NOMO-1 treated with dmso at 0.1 percent for 144 hours (cell line): ENCODE data around the gene RBM4.
"Not testable (repeated sequence)": the region's sequence is repeated elsewhere in the genome, so short reads cannot be mapped to it uniquely, and the experiment has no call there.

Source experiments
- DNase-seq: peaks from one replicate; lab custom pipeline; 2025; ENCODE audit not compliant: unreplicated experiment; lab: John Stamatoyannopoulos, UW

RBM4 gene

DNA sequence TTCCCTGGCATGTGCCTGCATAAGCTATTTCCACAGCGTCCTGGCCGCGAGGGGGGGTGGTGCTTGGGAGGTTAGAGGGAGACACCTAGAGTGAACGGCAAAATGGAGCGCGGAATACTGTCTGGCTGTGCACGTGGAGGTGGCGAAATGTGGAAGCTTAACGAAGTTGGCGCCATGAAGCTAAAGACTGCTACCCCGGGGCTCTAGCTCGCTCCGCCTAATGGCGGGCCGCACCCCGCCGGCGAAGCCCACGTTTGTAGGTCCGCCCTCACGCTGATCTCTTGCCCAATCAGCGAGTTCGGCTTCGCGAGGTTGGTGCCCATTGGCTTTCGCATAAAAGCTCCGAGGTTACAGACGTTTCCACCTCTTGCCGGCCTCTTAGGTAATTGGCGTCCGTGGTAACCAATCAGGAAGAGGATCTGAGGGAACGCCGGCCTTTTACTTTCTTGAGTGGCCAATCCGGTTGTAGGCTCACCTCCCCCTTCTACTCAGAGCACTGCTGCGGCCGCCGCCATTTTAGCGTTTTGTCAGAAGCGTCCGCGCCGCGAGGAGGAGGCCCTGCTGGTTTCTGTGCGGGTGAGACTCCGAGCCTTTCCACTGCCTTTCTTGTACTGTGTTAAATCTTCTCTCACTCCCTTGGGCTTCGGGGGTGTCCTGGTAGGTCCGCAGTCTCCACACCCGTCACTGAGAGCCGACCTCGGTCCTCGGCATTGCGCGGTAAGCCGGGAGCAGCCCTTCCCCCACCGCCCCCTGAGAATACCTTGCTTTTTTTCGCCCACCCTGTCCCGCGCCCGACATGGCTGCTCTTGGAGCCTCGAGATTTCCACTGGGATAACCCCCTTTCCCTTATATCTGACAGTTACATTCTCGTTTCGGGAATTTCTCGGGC lies at the start of gene RBM4:
TSS of gene RBM4 (plus strand) at position 527 of the 889 bp plus-strand sequence. CDS start 1,009 bp downstream, outside the sequence.
- DNase-seq = peak; percentile 99

GRCh38 chr11:66589315-66589714 lies 49.2 kb upstream of the RBM4 start:
- DNase-seq = not testable (repeated sequence)

GRCh38 chr11:66589996-66590675 lies 48.4 kb upstream of the RBM4 start:
- no peak for DNase-seq

DNA sequence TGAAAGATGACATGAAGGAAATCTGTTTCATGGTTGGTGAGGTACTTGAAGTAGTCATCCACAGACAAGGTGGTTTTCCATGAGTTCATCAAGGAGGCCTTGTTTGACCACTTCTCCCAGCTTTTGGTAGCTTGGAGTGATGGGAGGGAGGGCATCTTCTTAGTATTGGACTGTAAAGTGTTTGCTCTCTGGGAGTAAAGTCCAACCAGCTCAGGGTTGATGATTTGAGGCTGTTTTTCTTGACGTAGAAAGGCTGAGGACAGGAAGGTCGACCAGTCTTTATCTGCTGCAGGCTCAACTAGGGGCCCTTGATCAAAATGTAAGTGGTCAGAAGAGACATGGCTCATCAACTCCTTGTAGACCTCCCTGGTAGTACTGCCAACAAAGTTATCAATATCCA lies 47.3 kb upstream of the RBM4 start:
- DNase-seq = no peak

DNA sequence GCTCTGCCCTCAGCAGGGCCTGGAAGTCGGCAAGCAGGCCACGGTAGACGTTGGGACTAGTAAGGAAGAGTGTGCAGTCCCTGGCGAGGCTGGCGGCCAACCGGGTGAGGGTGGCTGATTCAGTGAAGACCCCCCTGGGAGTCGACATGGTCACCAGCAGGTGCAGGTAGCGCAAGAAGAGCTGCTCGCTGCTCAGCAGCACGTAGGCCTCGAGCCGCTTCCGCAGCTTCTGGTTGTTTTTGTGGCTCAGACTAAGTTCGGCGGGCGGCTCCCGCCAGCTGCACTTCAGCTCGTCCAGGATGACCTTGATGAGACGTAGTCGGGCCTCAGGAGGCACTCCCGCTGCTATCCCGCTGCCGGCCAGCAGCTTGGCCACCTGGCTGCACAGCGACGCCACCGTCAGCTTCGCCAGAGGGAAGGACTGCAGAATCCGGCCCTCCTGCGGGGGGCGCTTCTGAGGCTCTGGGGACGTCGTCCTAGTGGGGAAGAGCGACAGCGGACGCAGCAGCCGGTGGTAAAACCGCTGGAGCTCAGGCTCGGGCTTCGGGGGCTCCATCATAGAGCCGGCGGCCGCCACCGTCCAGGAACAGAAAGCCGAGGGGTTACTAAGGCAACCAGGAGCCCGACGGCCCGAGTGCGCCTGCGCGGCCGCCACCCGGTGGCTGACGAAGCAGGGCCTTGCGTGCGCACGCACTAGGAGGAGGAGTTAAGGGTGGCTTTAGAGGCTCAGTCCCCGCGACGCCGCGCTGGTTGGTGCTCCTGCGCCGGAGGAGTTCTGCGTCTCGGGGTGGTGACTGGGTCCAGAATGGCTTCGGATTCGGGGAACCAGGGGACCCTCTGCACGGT lies 45.8 kb upstream of the RBM4 start, which contains the start of the genes CCDC87 and CCS:
TSS of gene CCDC87 (minus strand) at position 607 of the 846 bp plus-strand sequence. CDS start at position 559, 48 bp downstream.
TSS of gene CCS (plus strand) at position 729 of the 846 bp plus-strand sequence. CDS start at position 806, 77 bp downstream.
- DNase-seq = peak; percentile 96

- DNase-seq = no peak
Measured at GRCh38 chr11:66593303-66593635, 45.2 kb upstream of the RBM4 start.

DNA sequence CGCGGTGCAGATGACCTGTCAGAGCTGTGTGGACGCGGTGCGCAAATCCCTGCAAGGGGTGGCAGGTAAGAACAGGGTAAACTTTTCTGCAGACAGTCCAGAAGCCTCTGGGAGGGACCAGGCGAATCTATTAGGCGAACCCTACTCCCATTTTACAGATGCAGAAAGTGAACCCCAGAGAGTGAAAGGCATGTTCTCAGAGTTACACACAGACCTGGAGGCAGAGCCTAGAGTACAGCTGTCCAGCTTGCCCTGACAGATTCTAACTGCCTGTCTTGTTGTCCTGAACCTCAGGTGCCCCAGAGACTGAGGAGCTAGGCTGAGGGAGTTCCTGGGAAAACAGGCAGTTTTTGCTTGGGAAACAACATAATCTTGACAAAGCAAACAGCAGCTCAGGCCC lies 44.9 kb upstream of the RBM4 start:
- DNase-seq = no peak

- peak; percentile 76 for DNase-seq
Measured at GRCh38 chr11:66595245-66595904, 43.1 kb upstream of the RBM4 start.

GRCh38 chr11:66598993-66599392 lies 39.5 kb upstream of the RBM4 start:
- DNase-seq = no peak

- no peak for DNase-seq
Measured at GRCh38 chr11:66600219-66600618, 38.3 kb upstream of the RBM4 start.

DNA sequence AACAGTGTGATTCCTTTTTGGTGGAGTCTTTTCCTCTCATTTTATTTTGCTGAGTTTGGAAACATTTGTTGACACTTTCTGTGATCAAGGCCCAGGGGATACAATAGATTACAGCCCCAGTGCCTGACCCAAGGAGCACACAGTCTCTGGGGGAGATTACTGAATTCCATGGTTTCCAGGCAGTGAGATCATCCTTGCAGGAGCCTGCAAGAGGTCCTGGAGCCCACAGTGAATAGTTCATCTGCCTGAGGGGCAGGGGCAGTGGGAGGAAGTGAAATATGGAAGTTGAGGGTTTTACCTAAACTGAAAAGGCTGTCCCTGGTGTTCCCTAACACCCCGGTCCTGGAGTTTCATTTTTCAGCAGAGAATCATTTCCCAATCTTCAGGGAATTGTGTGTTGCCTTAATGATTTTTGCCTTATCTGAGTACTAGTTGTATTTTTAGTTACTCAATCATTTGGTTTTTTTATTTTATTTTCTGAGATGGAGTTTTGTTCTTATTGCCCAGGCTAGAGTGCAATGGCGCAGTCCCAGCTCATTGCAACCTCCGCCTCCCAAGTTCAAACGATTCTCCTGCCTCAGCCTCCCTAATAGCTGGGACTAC lies 37.8 kb upstream of the RBM4 start:
- no peak for DNase-seq

GRCh38 chr11:66603072-66603471 lies 35.4 kb upstream of the RBM4 start:
- no peak for DNase-seq

GRCh38 chr11:66604155-66604554 lies 34.3 kb upstream of the RBM4 start:
- no peak for DNase-seq

GRCh38 chr11:66606608-66607007 lies 31.9 kb upstream of the RBM4 start:
- DNase-seq = not testable (repeated sequence)

DNA sequence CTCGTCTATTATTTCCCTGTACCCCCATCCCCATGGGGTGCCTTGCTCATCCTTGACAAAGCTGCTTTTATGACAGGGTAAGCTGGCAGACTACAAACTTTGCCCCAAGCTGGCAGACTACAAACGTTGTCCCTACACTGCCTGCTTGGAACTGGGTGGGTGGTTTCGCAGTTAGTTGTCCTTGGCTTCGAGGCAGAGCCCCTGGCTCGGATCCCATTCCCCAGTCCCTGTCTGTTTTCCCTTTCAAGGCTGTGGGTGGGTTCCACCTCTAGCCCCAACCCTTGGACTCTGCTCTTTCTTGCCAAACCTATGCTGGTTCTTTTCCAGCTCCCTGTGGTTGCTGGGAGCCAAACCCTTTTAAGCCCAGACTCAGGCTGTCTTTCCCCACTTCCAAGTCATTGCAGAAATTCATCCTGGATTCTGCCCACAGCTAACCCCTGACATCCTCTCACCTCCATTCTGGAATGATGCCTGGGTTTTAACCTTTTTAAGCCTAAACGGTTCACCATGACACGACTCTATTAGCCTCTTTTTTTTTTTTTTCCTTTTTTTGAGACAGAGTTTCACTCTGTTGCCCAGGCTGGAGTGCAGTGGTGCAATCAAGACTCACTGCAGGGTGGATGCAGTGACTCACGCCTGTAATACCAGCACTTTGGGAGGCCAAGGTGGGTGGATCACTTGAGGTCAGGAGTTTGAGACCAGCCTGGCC lies 31.2 kb upstream of the RBM4 start:
- DNase-seq = no peak

DNA sequence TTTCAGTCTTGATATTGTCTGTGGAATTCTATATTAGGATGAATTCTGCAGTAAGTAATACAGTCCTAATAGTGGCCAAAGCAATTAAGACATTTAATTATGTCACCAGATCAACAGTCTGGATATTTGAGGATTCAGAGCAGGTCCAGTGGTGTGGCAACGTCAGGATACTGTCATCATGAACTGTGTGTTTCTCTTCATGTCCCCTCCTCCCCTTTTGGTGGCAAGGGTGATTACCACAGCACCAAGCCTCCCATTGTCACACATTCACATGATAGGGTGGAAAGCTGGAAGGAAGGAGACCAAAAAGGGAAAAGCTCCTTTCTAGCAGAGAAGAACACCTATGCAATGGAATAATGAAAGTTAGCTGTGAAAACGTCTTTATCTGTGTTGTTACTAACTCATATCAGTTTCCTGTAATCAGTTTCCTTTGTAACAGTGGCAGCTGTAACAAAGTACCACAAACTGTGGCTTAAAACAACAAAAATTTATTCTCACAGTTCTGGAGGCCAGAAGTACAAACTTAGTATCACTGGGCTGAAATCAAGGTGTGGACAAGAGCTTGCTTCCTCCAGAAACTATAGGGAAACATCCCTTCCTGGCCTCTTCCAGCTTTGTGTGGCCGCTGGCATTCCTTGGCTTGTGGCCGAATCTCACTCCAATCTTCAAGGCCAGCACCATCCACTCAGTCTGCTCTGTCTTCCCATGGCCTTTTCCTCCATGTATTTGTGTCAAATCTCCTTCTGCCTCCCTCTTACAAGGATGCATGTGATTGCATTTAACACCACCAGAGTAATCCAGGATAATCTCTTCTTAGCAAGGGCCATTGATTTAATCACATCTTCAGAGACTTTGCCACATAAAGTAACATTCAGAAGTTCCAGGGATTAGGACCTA lies 28.5 kb upstream of the RBM4 start:
- DNase-seq = no peak

DNA sequence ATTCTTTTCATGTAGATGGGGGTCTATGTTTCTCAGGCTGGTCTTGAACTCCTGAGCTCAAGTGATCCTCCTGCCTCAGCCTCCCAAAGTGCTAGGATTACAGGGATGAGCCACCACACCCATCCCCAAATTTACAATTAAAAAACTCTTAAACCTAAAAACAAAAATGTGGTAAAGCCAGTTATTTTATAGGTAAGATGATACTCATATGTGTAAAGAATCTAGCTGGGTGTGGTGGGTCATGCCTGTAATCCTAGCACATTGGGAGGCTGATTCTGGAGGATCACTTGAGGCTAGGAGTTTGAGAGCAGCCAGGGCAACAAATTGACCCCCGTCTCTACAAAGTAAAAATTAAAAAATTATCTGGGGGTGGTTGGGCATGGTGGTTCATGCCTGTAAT lies 26.0 kb upstream of the RBM4 start:
- no peak for DNase-seq

DNA sequence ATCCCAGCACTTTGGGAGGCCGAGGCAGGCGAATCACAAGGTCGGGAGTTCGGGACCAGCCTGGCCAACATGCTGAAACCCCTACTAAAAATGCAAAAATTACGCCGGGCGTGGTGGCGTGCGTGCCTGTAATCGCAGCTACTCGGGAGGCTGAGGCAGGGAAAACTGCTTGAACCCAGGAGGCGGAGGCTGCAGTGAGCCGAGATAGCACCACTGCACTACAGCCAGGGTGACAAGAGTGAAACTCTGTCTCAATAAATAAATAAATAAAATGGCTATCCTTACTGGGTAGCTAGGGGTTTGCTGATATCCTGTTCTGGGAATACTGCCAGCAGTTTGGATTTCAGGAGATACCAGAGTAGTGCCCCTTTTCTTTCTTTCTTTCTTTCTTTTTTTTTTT lies 24.4 kb upstream of the RBM4 start:
- DNase-seq = no peak
